SH-SY5Y (cell line): ENCODE results near the gene SIAE.

ENCODE experiments used
- GATA2 ChIP-seq: IDR thresholded peaks from 2 replicates; pipeline ENCODE4 v1.6.1; 2011; ENCODE audit warnings: mild to moderate bottlenecking, low read depth, low read length
- GATA3 ChIP-seq: IDR thresholded peaks from 2 replicates; pipeline ENCODE4 v1.6.1; 2011; ENCODE audit warnings: low read depth, mild to moderate bottlenecking, low read length, moderate library complexity

Gene SIAE

GRCh38 chr11:124673333-124674167 is at the start of gene SIAE, which contains the start of gene SPA17:
TSS of gene SIAE (minus strand) at chr11:124673739. CDS start at chr11:124673708, 31 bp downstream.
TSS of gene SPA17 (plus strand) at chr11:124673904. CDS start at chr11:124675265, 1,361 bp downstream.
- TF ChIP-seq GATA3 (no peak), GATA2 (no peak)

- no peak for TF ChIP-seq GATA2
These were observed 48.6 kb upstream of the SIAE start for GRCh38 chr11:124722176-124722575.

- no peak for TF ChIP-seq GATA2
- no peak for TF ChIP-seq GATA3
These were observed 46.0 kb upstream of the SIAE start for GRCh38 chr11:124719534-124719933.

GRCh38 chr11:124718801-124719200 is 45.3 kb upstream of the SIAE start:
- no peak for TF ChIP-seq GATA3
- no peak for TF ChIP-seq GATA2

GRCh38 chr11:124717786-124718651 is 44.5 kb upstream of the SIAE start:
- TF ChIP-seq GATA3, result no peak
- TF ChIP-seq GATA2, result no peak

GRCh38 chr11:124717421-124717785 is 43.9 kb upstream of the SIAE start:
- TF ChIP-seq GATA3 (no peak), GATA2 (no peak)

GRCh38 chr11:124716591-124716990 is 43.1 kb upstream of the SIAE start:
- TF ChIP-seq GATA2 (no peak), GATA3 (no peak)

GRCh38 chr11:124712392-124712791 is 38.9 kb upstream of the SIAE start:
- no peak for TF ChIP-seq GATA2
- TF ChIP-seq GATA3, result no peak

- no peak for TF ChIP-seq GATA3
- no peak for TF ChIP-seq GATA2
These were observed 34.3 kb upstream of the SIAE start for GRCh38 chr11:124707829-124708228.

GRCh38 chr11:124700028-124700427 is 26.5 kb upstream of the SIAE start:
- TF ChIP-seq GATA2 (no peak), GATA3 (no peak)

- TF ChIP-seq GATA2, result no peak
- TF ChIP-seq GATA3, result no peak
These were observed 26.0 kb upstream of the SIAE start for GRCh38 chr11:124699547-124699946.

GRCh38 chr11:124693142-124693541 is 19.6 kb upstream of the SIAE start:
- TF ChIP-seq GATA2 (no peak), GATA3 (no peak)

- TF ChIP-seq GATA2, result no peak
These were observed 8.9 kb upstream of the SIAE start for GRCh38 chr11:124682443-124682842.

- TF ChIP-seq GATA3 (no peak), GATA2 (no peak)
These were observed 7.9 kb upstream of the SIAE start for GRCh38 chr11:124681421-124681820.

GRCh38 chr11:124678416-124678815 is 4.9 kb upstream of the SIAE start:
- no peak for TF ChIP-seq GATA2
- no peak for TF ChIP-seq GATA3

GRCh38 chr11:124676386-124676785 is 2.8 kb upstream of the SIAE start:
- TF ChIP-seq GATA2, result no peak
- no peak for TF ChIP-seq GATA3
